Stimulated activated CD4-positive, alpha-beta T cell treated with anti-CD3 and anti-CD28 coated beads, TNF-alpha, amount 100 ng/mL, for 4 hours (primary cell): Measurements from ENCODE around the gene NKX2-4.
"Not testable (repeated sequence)": the region's sequence is repeated elsewhere in the genome, so short reads cannot be mapped to it uniquely, and the experiment has no call there.

Experiments
- DNase-seq, 3 experiments: peaks; one replicate each; pipeline ENCODE4 v3.0.0-alpha.2; 2020; ENCODE audit warnings: low read depth in 3 of 3

The NKX2-4 gene

GRCh38 chr20:21394551-21394950 lies 2.8 kb downstream of the NKX2-4 start:
- no peak for DNase-seq

- DNase-seq: no peak
Measured at GRCh38 chr20:21393816-21394519, 3.4 kb downstream of the NKX2-4 start.

- no peak for DNase-seq
Measured at GRCh38 chr20:21393166-21393565, 4.2 kb downstream of the NKX2-4 start.

GRCh38 chr20:21391972-21392352 lies 5.4 kb downstream of the NKX2-4 start:
- DNase-seq: no peak

- no peak for DNase-seq
Measured at GRCh38 chr20:21391185-21391971, 5.9 kb downstream of the NKX2-4 start.

GRCh38 chr20:21390768-21391167 lies 6.6 kb downstream of the NKX2-4 start:
- no peak for DNase-seq

GRCh38 chr20:21389368-21389767 lies 8.0 kb downstream of the NKX2-4 start:
- DNase-seq: no peak

- no peak for DNase-seq
Measured at GRCh38 chr20:21388566-21388965, 8.8 kb downstream of the NKX2-4 start.

- no peak for DNase-seq
Measured at GRCh38 chr20:21387528-21387927, 9.8 kb downstream of the NKX2-4 start.

GRCh38 chr20:21386111-21386510 lies 11.2 kb downstream of the NKX2-4 start:
- no peak for DNase-seq

GRCh38 chr20:21384308-21384892 lies 12.9 kb downstream of the NKX2-4 start:
- no peak for DNase-seq

GRCh38 chr20:21381619-21382018 lies 15.7 kb downstream of the NKX2-4 start:
- DNase-seq: no peak

- no peak for DNase-seq
Measured at GRCh38 chr20:21380711-21381110, 16.6 kb downstream of the NKX2-4 start.

- no peak for DNase-seq
Measured at GRCh38 chr20:21378259-21378658, 19.1 kb downstream of the NKX2-4 start.

- DNase-seq: no peak
Measured at GRCh38 chr20:21377701-21378100, 19.6 kb downstream of the NKX2-4 start.

GRCh38 chr20:21376626-21377025 lies 20.7 kb downstream of the NKX2-4 start:
- DNase-seq: no peak

- DNase-seq: no peak
Measured at GRCh38 chr20:21373436-21373835, 23.9 kb downstream of the NKX2-4 start.

GRCh38 chr20:21372016-21372415 lies 25.3 kb downstream of the NKX2-4 start:
- DNase-seq: no peak

- no peak for DNase-seq
Measured at GRCh38 chr20:21371193-21371592, 26.1 kb downstream of the NKX2-4 start.

- no peak for DNase-seq
Measured at GRCh38 chr20:21368791-21369190, 28.5 kb downstream of the NKX2-4 start.

- DNase-seq: not testable (repeated sequence)
Measured at GRCh38 chr20:21366273-21366672, 31.1 kb downstream of the NKX2-4 start.

- no peak for DNase-seq
Measured at GRCh38 chr20:21365771-21366170, 31.6 kb downstream of the NKX2-4 start.

- no peak for DNase-seq
Measured at GRCh38 chr20:21364413-21364812, 32.9 kb downstream of the NKX2-4 start.
